Fibroblast of lung (primary cell): ENCODE results near the gene CCDC122.

Experiments used
- EZH2 ChIP-seq: IDR thresholded peaks from 2 replicates; pipeline ENCODE4 v1.5.1; 2012; ENCODE audit warnings: low read length, control low read depth, mild to moderate bottlenecking; ENCODE audit errors: missing control alignments
- TF ChIP-seq, protein P1 (sequence below), 2 donors: IDR thresholded peaks in 1 of 2; conservative IDR thresholded peaks in 1 of 2; 1 replicate in 1 of 2; 2 replicates in 1 of 2; pipeline ENCODE4 v1.5.1; 2011 to 2012; ENCODE audit warnings: low read length in 2 of 2, control low read depth in 1 of 2, inconsistent platforms in 1 of 2, low read depth in 1 of 2, mild to moderate bottlenecking in 1 of 2

DNA sequence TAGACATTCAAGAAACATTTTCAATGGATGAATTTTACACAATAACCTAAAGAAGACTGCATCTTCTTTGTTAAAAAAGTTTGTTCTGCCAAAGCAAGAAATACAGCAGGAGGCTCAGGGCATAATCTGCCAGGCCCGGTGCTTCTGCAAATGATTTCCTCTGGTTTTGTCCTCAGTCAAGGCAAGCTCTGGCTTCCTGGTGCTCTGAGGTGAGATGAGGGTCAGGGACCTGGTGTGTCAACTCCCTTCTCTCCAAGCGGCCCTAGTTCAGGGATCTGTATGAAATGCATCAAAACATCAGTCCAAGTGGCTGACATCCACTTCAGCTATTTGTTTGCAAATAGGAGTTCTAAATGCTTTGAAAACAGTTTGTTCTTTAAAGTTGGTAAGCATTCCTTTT, 31.7 kb upstream of the CCDC122 start:
- TF ChIP-seq, protein P1, sequence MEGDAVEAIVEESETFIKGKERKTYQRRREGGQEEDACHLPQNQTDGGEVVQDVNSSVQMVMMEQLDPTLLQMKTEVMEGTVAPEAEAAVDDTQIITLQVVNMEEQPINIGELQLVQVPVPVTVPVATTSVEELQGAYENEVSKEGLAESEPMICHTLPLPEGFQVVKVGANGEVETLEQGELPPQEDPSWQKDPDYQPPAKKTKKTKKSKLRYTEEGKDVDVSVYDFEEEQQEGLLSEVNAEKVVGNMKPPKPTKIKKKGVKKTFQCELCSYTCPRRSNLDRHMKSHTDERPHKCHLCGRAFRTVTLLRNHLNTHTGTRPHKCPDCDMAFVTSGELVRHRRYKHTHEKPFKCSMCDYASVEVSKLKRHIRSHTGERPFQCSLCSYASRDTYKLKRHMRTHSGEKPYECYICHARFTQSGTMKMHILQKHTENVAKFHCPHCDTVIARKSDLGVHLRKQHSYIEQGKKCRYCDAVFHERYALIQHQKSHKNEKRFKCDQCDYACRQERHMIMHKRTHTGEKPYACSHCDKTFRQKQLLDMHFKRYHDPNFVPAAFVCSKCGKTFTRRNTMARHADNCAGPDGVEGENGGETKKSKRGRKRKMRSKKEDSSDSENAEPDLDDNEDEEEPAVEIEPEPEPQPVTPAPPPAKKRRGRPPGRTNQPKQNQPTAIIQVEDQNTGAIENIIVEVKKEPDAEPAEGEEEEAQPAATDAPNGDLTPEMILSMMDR (conservative IDR thresholded peaks at IDR 0.05 in 1 of 2, IDR thresholded peaks at IDR 0.05 in 1 of 2; ENCODE audit: low read depth in 1 of 2, low read length in 2 of 2), result no peak
- no peak for TF ChIP-seq EZH2
